Measurements from ENCODE around the gene CABP4.
"Not testable (repeated sequence)": the region's sequence is repeated elsewhere in the genome, so short reads cannot be mapped to it uniquely, and the experiment has no call there.

The CABP4 gene

GRCh38 chr11:67456068-67456705 lies 1.0 kb downstream of the CABP4 start:
- DNase-seq, result no peak

- DNase-seq, result no peak
These were observed 2.3 kb downstream of the CABP4 start for GRCh38 chr11:67457453-67457852.

GRCh38 chr11:67458266-67458665 lies 3.1 kb downstream of the CABP4 start:
- no peak for DNase-seq

- DNase-seq, result no peak
These were observed 8.0 kb downstream of the CABP4 start for GRCh38 chr11:67463186-67463585.

GRCh38 chr11:67463680-67464410 lies 8.7 kb downstream of the CABP4 start:
- DNase-seq, result no peak

- DNase-seq, result peak; percentile 71 to 79
These were observed 9.4 kb downstream of the CABP4 start for GRCh38 chr11:67464411-67465188.

GRCh38 chr11:67465189-67465510 lies 10.0 kb downstream of the CABP4 start:
- no peak for DNase-seq

- DNase-seq, result not testable (repeated sequence)
These were observed 10.4 kb downstream of the CABP4 start for GRCh38 chr11:67465530-67465929.

- DNase-seq, result no peak
These were observed 11.2 kb downstream of the CABP4 start for GRCh38 chr11:67466367-67466766.

GRCh38 chr11:67466962-67467771 lies 12.0 kb downstream of the CABP4 start:
- no peak for DNase-seq

GRCh38 chr11:67468056-67468455 lies 12.9 kb downstream of the CABP4 start:
- DNase-seq, result no peak

GRCh38 chr11:67468456-67468758 lies 13.3 kb downstream of the CABP4 start:
- no peak for DNase-seq

- DNase-seq, result peak; percentile 48 to 83
These were observed 13.8 kb downstream of the CABP4 start, which contains the start of gene TMEM134 for GRCh38 chr11:67468759-67469507. Gene TMEM134 (minus strand): TSS chr11:67469251. CDS start chr11:67469192, 59 bp downstream.

- DNase-seq, result no peak
These were observed 14.3 kb downstream of the CABP4 start for GRCh38 chr11:67469508-67469811.

GRCh38 chr11:67470337-67471002 lies 15.3 kb downstream of the CABP4 start:
- DNase-seq, result no peak

- no peak for DNase-seq
These were observed 17.7 kb downstream of the CABP4 start for GRCh38 chr11:67472882-67473281.

GRCh38 chr11:67476692-67477091 lies 21.5 kb downstream of the CABP4 start:
- DNase-seq, result not testable (repeated sequence)

- not testable (repeated sequence) for DNase-seq
These were observed 22.3 kb downstream of the CABP4 start for GRCh38 chr11:67477344-67478050.

- no peak for DNase-seq
These were observed 27.2 kb downstream of the CABP4 start for GRCh38 chr11:67482275-67482826.

- peak; percentile 90 to 91 for DNase-seq
These were observed 28.0 kb downstream of the CABP4 start, which contains the start of gene AIP for GRCh38 chr11:67482827-67483798. Gene AIP (plus strand): TSS chr11:67483026. CDS start chr11:67483159, 133 bp downstream.

Data from NCI-H187 (cell line).